NOMO-1 treated with dmso at 0.1 percent for 144 hours (cell line): ENCODE data around the gene CS.
"Not testable (repeated sequence)": the region's sequence is repeated elsewhere in the genome, so short reads cannot be mapped to it uniquely, and the experiment has no call there.

Experiments used
- DNase-seq: peaks from one replicate; lab custom pipeline; 2025; ENCODE audit not compliant: unreplicated experiment; lab: John Stamatoyannopoulos, UW

Gene CS

GRCh38 chr12:56321610-56322009 lies 21.5 kb upstream of the CS start:
- not testable (repeated sequence) for DNase-seq

DNA sequence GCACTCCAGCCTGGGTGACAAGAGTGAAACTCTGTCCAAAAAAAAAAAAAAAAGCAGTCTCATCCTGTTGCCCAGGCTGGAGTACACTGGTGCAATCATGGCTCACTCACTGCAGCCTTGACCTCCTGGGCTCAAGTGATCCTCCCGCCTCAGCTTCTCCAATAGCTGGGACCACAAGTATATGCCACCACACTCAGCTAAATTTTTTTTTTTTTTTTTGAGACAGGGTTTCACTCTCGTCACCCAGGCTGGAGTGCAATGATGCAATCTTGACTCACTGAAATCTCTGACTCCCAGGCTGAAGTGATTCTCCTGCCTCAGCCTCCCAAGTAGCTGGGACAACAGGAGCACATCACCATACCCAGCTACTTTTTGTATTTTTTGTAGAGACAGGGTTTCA lies 20.9 kb upstream of the CS start:
- no peak for DNase-seq

DNA sequence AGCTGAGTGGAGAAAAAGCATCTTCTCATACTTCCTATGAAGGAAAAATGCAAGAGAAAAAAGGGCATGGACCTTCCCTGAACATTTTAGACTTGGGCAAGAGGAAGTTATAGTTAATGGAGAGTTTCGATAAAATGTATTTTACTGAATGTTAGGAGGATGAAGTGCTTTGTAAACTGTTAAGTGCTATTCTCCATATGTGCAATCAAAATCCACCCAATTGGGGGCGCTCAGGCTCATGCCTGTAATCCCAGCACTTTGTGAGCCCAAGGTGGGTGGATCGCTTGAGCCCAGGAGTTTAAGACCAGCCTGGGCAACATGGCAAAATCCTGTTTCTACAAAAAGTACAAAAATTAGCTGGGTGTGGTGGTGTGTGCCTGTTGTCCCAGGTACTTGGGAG lies 17.5 kb upstream of the CS start:
- DNase-seq: no peak

GRCh38 chr12:56315622-56316473 lies 15.7 kb upstream of the CS start, which contains the start of gene CNPY2:
Gene CNPY2 (minus strand): TSS chr12:56315988. CDS start chr12:56315217, 771 bp downstream.
- peak; percentile 93 for DNase-seq

GRCh38 chr12:56315249-56315621 lies 15.1 kb upstream of the CS start:
- DNase-seq: no peak

DNA sequence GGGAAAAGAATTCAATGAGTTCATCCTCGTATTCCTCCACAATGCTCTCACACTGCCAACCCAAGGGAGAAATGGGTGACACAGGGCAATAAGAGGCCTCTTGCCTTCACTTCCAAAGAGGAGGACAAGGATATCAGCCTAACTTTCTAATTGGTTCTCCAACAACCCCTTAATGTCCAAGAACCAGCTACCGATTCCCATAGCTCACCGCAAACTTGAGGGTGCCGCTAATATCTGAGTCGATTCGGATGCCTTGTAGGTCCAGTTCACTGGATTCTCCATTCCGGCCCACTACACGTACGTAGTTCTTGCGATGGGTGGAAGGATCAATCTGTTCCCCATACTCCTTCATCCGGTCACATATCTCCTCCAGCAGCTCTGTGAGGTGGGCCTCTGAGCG lies 10.9 kb upstream of the CS start:
- no peak for DNase-seq

DNA sequence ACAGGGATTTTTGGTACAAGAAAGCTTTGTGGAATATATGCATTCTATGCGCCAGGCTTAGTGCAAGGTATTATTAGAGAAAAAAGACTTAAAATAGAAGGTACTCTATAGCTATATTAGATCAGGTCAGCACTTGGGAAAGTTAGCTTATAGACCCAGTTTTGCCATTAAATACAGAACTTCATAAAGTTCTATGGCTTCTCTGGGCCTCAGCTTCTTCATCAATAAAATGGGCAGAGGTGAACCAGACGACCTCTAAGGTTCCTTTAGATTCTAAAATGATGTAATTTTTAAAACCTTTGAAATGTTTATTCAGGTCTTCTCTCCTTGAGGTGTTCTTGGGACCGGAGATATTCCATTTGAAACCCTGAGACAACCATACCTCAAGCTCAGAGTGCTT lies 8.6 kb upstream of the CS start:
- DNase-seq: no peak

- DNase-seq: no peak
Measured at GRCh38 chr12:56307221-56307965, 7.3 kb upstream of the CS start.

- no peak for DNase-seq
Measured at GRCh38 chr12:56304872-56305590, 4.9 kb upstream of the CS start.

GRCh38 chr12:56304276-56304675 lies 4.1 kb upstream of the CS start:
- DNase-seq: no peak

GRCh38 chr12:56300644-56301464 lies 724 bp upstream of the CS start:
- DNase-seq: no peak

- no peak for DNase-seq
Measured at GRCh38 chr12:56299308-56299852, 750 bp downstream of the CS start.

- DNase-seq: no peak
Measured at GRCh38 chr12:56298828-56299227, 1.3 kb downstream of the CS start.

DNA sequence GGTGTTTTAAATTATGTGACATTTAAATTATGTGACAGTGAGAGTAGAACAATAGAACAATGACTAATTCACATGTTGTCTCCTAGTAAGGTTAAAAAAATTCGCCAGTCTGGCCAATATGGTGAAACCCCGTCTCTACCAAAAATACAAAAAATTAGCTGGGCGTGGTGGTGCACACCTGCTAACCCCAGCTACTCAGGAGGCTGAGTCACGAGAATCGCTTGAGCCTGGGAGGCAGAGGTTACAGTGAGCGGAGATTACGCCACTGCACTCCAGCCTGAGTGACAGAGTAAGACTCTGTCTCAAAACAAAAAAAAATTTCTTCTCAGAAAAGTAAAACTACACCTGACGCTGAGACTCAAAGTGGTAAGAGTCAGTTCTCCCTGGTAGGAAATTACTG lies 2.7 kb downstream of the CS start:
- no peak for DNase-seq

DNA sequence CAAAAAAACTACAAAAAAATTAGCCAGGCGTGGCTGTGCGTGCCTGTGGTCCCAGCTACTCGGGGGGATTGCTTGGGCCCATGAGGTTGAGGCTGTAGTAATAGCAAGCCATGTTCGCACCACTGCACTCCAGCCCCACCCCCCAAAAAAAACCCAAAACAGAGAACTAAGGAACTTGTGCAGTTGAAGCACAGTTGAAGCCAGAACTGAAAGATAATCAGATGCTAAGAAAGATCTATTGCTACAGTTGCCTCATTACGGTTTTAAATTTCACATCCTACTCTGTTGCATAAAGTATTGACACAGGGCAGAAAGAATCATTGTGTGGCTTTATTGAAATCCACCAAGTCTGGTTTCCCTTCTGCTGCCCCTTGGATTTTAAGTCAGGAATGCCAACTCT lies 3.8 kb downstream of the CS start:
- no peak for DNase-seq

DNA sequence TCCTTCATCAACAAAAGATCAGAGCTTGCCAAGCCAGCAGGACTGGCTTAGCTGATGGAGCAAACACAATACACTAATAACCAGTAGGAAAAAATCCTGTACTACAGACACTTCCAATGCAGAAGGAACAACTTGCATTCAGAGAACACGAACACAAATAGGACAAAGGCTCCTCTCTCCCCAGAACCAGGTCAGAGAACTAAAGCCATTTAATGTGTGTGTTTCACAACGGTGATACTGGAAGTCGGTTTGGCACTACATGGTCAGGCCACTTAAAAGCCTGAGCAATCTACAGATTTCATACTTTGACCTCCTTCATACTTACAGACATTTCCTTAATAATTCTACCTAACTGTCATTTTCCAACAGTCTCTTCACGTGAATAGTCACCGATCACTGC lies 6.3 kb downstream of the CS start:
- no peak for DNase-seq

- DNase-seq: no peak
Measured at GRCh38 chr12:56288705-56289387, 11.3 kb downstream of the CS start.

DNA sequence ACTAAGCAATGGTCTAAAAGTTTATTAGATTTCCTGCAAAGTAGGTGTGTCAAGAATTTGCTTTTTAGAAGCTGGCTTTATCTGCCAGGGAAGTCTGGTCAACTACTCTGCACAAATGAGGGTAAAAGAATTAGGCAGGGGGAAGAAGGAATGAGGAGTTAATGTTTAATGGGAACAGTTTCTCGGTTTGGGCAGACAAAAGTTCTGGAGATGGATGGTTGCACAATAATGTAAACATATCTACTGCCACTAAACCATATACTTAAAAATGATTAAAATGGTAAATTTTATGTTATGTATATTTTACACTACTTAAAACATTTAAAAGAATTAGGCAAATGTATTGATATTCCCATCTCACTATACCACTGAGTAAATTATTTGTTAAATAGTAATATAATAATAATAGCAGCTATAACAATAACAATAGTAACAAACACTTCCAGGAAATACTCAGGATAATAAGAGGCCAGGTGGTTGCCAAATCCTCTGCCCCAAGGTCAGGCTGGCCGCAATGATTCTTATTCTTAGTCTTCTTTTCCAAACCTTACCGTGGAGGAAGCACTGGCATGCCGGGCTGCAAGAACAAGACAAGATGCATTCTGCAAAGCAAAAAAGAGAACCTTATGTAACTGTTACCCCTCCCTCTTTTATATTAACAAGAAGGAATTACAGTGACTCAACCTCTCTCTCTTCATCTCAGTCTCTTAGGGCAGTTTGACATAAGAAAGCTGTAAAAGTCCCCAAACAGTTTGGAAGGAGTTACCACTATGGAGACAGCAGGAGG lies 13.9 kb downstream of the CS start:
- no peak for DNase-seq

- not testable (repeated sequence) for DNase-seq
Measured at GRCh38 chr12:56284263-56284662, 15.9 kb downstream of the CS start.
